Erythroblast (primary cell): ENCODE data around the gene AP3D1.
A peak's percentile ranks its signal among the peaks of the same experiment; 100 is the strongest.
"Not testable (repeated sequence)": the region's sequence is repeated elsewhere in the genome, so short reads cannot be mapped to it uniquely, and the experiment has no call there.

Source experiments
- DNase-seq, 2 experiments: peaks; one replicate each; lab custom pipeline; 2025; lab: John Stamatoyannopoulos, UW
- GATA1 ChIP-seq: IDR thresholded peaks from 2 replicates; pipeline ENCODE4 v1.6.1; 2011; ENCODE audit warnings: low read depth, mild to moderate bottlenecking, control low read depth, low read length, moderate library complexity
- POLR2A ChIP-seq: IDR thresholded peaks from 2 replicates; pipeline ENCODE4 v1.6.1; 2011; ENCODE audit warnings: mild to moderate bottlenecking, low read length

AP3D1 gene

GRCh38 chr19:2110822-2111221, 40.5 kb downstream of the AP3D1 start:
- TF ChIP-seq GATA1, result no peak
- TF ChIP-seq POLR2A, result no peak

GRCh38 chr19:2109046-2109864, 42.1 kb downstream of the AP3D1 start:
- TF ChIP-seq POLR2A (no peak), GATA1 (no peak)
- DNase-seq, result no peak

More at GRCh38 chr19:2110822-2111221, 40.5 kb downstream of the AP3D1 start:
- DNase-seq, result no peak

GRCh38 chr19:2108251-2109016, 42.9 kb downstream of the AP3D1 start:
- TF ChIP-seq GATA1 (no peak), POLR2A (no peak)
- DNase-seq, result no peak

GRCh38 chr19:2103045-2103707, 48.2 kb downstream of the AP3D1 start:
- no peak for DNase-seq
- TF ChIP-seq GATA1, result no peak

GRCh38 chr19:2101417-2102335, 49.7 kb downstream of the AP3D1 start:
- TF ChIP-seq POLR2A (no peak), GATA1 (no peak)
- DNase-seq, result no peak

DNA sequence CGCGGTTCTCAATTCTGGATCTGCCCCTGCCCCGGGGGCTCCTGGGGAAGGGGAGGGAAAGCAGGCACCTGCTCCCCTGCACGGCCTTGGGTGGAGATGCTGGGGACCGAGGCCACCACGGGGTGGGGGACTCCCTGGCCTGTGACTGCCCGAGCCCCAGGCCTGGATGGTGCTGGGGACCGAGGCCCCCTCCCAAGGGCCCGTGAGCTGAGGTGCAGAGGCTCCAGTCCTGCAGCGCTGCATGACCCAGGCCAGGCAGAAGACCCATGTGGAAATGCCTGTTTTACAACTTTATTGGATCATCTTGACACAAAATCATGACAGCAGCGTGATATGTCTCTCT, 50.7 kb downstream of the AP3D1 start:
- no peak for DNase-seq
- no peak for TF ChIP-seq POLR2A
- no peak for TF ChIP-seq GATA1

DNA sequence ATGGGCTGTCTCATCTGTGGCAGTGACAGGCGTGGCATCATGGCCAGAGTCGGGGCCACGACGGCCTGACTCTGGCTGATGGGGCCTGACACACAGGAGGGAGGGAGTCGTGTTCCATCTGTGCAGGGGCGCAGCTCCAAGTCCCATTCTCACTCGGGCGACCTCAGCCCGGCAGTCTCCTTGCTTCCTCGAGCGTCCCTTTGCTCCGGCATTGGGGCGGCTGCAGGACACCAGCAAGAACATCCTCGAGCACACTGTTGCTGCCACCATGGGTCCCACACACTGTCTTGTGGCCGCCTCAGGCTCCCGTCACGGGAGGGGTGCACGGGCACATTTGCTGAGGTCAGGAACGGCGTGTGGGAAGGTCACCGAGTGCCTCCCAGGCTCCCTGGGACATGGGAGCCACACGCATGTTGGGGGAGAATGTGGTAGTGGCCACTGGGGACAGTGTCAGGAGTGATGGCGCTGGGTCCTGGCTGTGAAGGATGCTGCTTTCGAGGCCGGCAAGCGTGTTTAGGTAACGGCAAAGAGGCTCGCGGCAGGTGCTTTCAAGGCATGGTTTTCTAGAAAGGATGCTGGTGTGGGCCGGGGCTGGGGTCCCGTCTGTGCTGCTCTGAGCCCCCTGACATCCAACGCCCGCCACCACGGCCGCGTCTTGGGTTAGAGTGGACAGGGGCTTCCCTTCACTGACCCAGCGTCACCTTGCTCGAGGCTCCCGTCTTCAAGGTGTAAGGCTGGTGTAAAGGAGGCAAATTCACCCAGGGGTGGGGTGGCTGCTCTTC, 51.2 kb downstream of the AP3D1 start:
- TF ChIP-seq POLR2A, result no peak
- TF ChIP-seq GATA1, result no peak
- no peak for DNase-seq

- TF ChIP-seq POLR2A (no peak), GATA1 (no peak)
- no peak for DNase-seq
Observed at GRCh38 chr19:2099054-2099501, 52.3 kb downstream of the AP3D1 start.

DNA sequence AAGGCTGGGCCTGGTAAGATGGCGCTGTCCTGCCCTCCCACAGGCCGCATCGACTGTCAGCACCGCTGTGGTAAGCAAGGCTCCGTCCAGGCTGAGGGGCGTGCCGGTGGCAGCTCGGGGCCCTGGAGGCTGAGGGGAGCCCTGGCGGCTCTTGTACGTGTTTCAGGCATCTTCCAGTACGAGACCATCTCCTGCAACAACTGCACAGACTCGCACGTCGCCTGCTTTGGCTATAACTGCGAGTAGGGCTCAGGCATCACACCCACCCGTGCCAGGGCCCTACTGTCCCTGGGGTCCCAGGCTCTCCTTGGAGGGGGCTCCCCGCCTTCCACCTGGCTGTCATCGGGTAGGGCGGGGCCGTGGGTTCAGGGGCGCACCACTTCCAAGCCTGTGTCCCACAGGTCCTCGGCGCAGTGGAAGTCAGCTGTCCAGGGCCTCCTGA, 53.5 kb downstream of the AP3D1 start:
- TF ChIP-seq POLR2A (no peak), GATA1 (no peak)
- no peak for DNase-seq

GRCh38 chr19:2097203-2097885, 54.0 kb downstream of the AP3D1 start:
- TF ChIP-seq POLR2A (no peak), GATA1 (no peak)
- DNase-seq, result no peak

DNA sequence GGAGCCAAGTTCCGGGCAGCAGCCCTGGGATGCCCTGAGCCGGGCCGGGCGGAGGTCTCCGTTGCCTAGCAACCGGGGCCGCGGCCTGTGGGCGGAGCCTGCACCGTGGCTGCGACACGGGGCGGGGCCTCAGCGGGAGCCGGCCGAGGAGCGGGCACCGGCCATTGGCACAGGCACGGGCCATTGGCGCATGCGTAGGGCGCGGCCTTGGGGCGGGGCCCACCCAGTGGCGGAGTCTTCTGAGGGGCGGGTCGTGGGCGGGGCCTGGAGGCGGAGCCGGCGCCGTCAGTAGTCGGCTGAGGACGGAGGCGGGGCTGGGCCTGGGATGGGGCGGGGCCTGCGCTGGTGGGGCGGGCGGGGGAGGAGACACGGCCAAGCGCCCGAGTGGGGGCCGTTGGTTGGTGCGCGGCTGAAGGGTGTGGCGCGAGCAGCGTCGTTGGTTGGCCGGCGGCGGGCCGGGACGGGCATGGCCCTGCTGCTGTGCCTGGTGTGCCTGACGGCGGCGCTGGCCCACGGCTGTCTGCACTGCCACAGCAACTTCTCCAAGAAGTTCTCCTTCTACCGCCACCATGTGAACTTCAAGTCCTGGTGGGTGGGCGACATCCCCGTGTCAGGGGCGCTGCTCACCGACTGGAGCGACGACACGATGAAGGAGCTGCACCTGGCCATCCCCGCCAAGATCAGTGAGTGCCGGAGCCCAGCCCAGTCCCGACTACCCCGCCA, 54.7 kb downstream of the AP3D1 start, which contains the start of gene IZUMO4:
IZUMO4 (plus strand) TSS at position 436 of the 723 bp plus-strand sequence; CDS start at position 467, 31 bp downstream.
- TF ChIP-seq POLR2A (no peak), GATA1 (no peak)
- DNase-seq, result peak; percentile 100

DNA sequence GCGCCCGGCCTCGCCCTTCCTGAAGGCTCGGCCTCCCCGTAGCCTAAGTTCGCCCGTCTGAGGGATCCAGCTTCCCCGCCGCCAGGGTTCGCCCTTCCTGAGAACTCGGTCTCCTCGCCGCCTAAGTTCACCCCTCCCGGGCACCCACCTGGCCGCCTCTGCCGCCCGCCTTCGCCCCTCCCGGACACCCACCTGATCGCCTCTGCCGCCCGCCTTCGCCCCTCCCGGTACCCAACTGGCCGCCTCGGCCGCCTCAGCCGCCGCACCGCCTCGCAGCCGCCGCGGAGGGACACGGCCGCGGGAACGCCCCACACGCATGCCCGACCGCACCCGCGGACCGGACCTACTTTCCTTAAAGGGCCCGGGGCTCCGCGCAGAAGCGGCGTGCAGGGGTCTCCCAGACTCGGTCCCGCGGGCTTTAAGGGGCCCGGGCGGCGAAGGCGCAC, 55.3 kb downstream of the AP3D1 start, which contains the start of gene MOB3A:
MOB3A (minus strand) TSS at position 293 of the 446 bp plus-strand sequence. CDS start 17,766 bp downstream, outside the sequence.
- peak; percentile 98 to 99 for DNase-seq
- TF ChIP-seq GATA1 (no peak), POLR2A (no peak)

DNA sequence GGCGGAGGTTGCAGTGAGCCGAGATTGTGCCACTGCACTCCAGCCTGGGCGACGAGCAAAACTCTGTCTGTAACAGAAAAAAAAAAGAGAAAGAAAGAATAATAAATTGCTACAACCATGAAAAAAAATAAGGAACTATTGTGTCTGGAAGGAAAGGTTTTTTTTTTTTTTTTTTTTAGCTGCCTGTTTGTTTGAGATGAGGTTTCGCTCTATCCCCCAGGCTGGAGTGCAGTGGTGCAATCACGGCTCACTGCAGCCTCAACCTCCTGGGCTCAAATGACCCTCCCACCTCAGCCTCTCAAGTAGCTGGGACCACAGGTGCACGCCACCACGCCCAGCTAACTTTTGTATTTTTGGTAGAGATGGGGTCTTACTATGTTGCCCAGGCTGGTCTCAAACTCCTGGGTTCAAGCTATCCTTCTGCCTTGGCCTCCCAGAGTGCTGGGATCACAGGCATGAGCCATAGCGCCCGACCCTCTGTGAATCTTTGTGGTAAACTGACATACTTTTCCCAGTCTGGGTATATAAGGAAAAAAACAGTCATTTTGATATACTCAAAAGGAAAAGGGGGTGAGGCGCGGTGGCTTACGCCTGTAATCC, 59.3 kb downstream of the AP3D1 start:
- DNase-seq, result not testable (repeated sequence)
